Endothelial cell of umbilical vein (primary cell): ENCODE data around the gene PYGB. TPM values are rescaled to one million over a fixed set of nuclear protein-coding genes. Genes with fewer than 3 reads are reported as not detected.

ENCODE experiments used
- BruUV-seq: library from RNA; stranded (reverse); fragments of 400-500 nt; replicated peaks from 2 replicates; lab custom pipeline; 2021; lab: Mats Ljungman, UMichigan
- CTCF ChIA-PET: fragments of 300-600, 350-600 bp; sonication (Branson Sonifier 250); formaldehyde crosslinking; loops from one replicate; lab custom pipeline; 2021; ENCODE audit warnings: antibody characterized with exemption, inconsistent platforms; lab: Charles Lee
- POLR2A ChIA-PET: fragments of 300-600, 350-600 bp; sonication (Branson Sonifier 250); formaldehyde crosslinking; loops from one replicate; lab custom pipeline; 2021; ENCODE audit warnings: antibody characterized with exemption, inconsistent platforms; lab: Charles Lee
- DNase-seq: peaks from one replicate; pipeline ENCODE4 v3.0.0-alpha.2; 2011; ENCODE audit warnings: low read depth, low spot score
- FAIRE-seq: peaks from 2 replicates; lab custom pipeline; 2011; peaks lifted over from hg19 to GRCh38; lab: Jason Lieb, UNC
- H2AFZ ChIP-seq: 2 replicates; pipeline ENCODE4 v1.6.0; 2012; ENCODE audit warnings: low read depth, low read length, control low read depth, inconsistent platforms
- H3K27ac ChIP-seq: 2 replicates; pipeline ENCODE4 v1.5.1; 2011; ENCODE audit warnings: low read depth, mild to moderate bottlenecking, control low read depth, low read length, moderate library complexity; ENCODE audit not compliant: insufficient read depth
- H3K27me3 ChIP-seq, 2 experiments: 2 replicates each; pipeline versions ENCODE4 v1.6.0 to v1.6.1; 2011; ENCODE audit warnings: low read length in 2 of 2, mixed read lengths in 1 of 2; ENCODE audit not compliant: control insufficient read depth in 2 of 2, insufficient read depth in 2 of 2
- H3K36me3 ChIP-seq, 2 experiments: 2 replicates in 1 of 2; 3 replicates in 1 of 2; pipeline ENCODE4 v1.5.1; 2011; ENCODE audit warnings: low read length in 2 of 2, mild to moderate bottlenecking in 1 of 2, moderate library complexity in 1 of 2; ENCODE audit not compliant: control insufficient read depth in 2 of 2, insufficient read depth in 2 of 2; ENCODE audit errors: extremely low read depth in 1 of 2
- H3K4me1 ChIP-seq: 3 replicates; pipeline ENCODE4 v1.5.1; 2011; ENCODE audit warnings: mild to moderate bottlenecking, low read length; ENCODE audit not compliant: control insufficient read depth, insufficient read depth; ENCODE audit errors: extremely low read depth
- H3K4me2 ChIP-seq: 2 replicates; pipeline ENCODE4 v1.6.1; 2011; ENCODE audit warnings: low read length, control low read depth, mixed read lengths; ENCODE audit not compliant: insufficient read depth
- H3K4me3 ChIP-seq, 3 experiments: fragments of 200-600 bp in 1 of 3; sonication (generic), shearing (Covaris generic) in 1 of 3; replicated peaks in 1 of 3; 2 replicates each; pipeline ENCODE4 v1.5.1; 2011 to 2016; ENCODE audit warnings: control low read depth in 3 of 3, low read length in 3 of 3, mild to moderate bottlenecking in 2 of 3, inconsistent platforms in 1 of 3, low read depth in 1 of 3, moderate library complexity in 1 of 3; ENCODE audit not compliant: insufficient read depth in 1 of 3
- H3K79me2 ChIP-seq: 2 replicates; pipeline ENCODE4 v1.6.0; 2012; ENCODE audit warnings: low read length, inconsistent platforms; ENCODE audit not compliant: control insufficient read depth, insufficient read depth
- H3K9ac ChIP-seq: replicated peaks from 2 replicates; pipeline ENCODE3; 2011; ENCODE audit warnings: low read length, control low read depth; ENCODE audit not compliant: insufficient read depth; ENCODE audit errors: extremely low read depth
- H3K9me1 ChIP-seq: replicated peaks from 3 replicates; pipeline ENCODE4 v1.6.0; 2011; ENCODE audit warnings: mild to moderate bottlenecking, low read length; ENCODE audit not compliant: control insufficient read depth, insufficient read depth; ENCODE audit errors: extremely low read depth
- H3K9me3 ChIP-seq: replicated peaks from 2 replicates; pipeline ENCODE4 v1.5.1; 2012; ENCODE audit warnings: low read length, inconsistent platforms; ENCODE audit not compliant: control insufficient read depth, insufficient read depth
- H4K20me1 ChIP-seq: replicated peaks from 2 replicates; pipeline ENCODE3; 2011; ENCODE audit warnings: mild to moderate bottlenecking, low read length; ENCODE audit not compliant: control insufficient read depth, insufficient read depth; ENCODE audit errors: extremely low read depth
- EZH2 ChIP-seq: IDR thresholded peaks from 2 replicates; pipeline ENCODE4 v1.6.1; 2012; ENCODE audit warnings: borderline replicate concordance, low read depth, mild to moderate bottlenecking, moderate library complexity, low read length, inconsistent platforms; ENCODE audit not compliant: severe bottlenecking
- GATA2 ChIP-seq: IDR thresholded peaks from 2 replicates; pipeline ENCODE4 v1.7.0; 2011; ENCODE audit warnings: low read depth, mild to moderate bottlenecking, moderate library complexity, mixed read lengths, low read length; ENCODE audit not compliant: insufficient read length, insufficient read depth
- JUN ChIP-seq: IDR thresholded peaks from 2 replicates; pipeline ENCODE4 v1.6.1; 2011; ENCODE audit warnings: borderline replicate concordance, low read depth; ENCODE audit not compliant: insufficient read length, insufficient read depth
- MYC ChIP-seq: IDR thresholded peaks from one replicate; pipeline ENCODE4 v1.6.1; 2011; ENCODE audit warnings: mild to moderate bottlenecking, low read depth, low read length
- POLR2A ChIP-seq: IDR thresholded peaks from 2 replicates; pipeline ENCODE4 v1.6.1; 2012; ENCODE audit warnings: low read depth, mild to moderate bottlenecking, control low read depth, low read length
- POLR2AphosphoS5 ChIP-seq: IDR thresholded peaks from 2 replicates; pipeline ENCODE4 v1.6.1; 2012; ENCODE audit warnings: low read depth, mild to moderate bottlenecking, control low read depth, low read length, moderate library complexity; ENCODE audit not compliant: insufficient read depth
- dilution Hi-C: fragments of 300-500 bp; cut with MboI; formaldehyde crosslinking; loops from one replicate; pipeline ENCODE4 v1.15.0; 2019; ENCODE audit warnings: low sequenced_read_pairs; ENCODE audit not compliant: extremely low pct_ligation_motif_present
- intact Hi-C: fragments of 100-400 bp; cut with micrococcal nuclease; formaldehyde crosslinking; loops from one replicate; pipeline ENCODE4 v1.10.0; 2022
- polyA plus RNA-seq, 4 experiments: library from polyadenylated mRNA; depleted of rRNA in 3 of 4; stranded (reverse) in 3 of 4; unstranded in 1 of 4; fragments of >200 nt; gene quantifications; 2 replicates each; pipeline versions ENCODE4 v1.2.1 to v1.2.3, GENCODE V29; 2011 to 2012; ENCODE audit warnings: missing spikeins in 1 of 4
- total RNA-seq: library from RNA; stranded (reverse); gene quantifications from 2 replicates; pipeline ENCODE4 v1.2.3, GENCODE V29; 2021
- TF ChIP-seq, protein P1 (sequence below), 2 donors: IDR thresholded peaks; 1 replicate in 1 of 2; 2 replicates in 1 of 2; pipeline ENCODE4 v1.5.1; 2011; ENCODE audit warnings: low read length in 2 of 2, mild to moderate bottlenecking in 2 of 2, moderate library complexity in 2 of 2, control low read depth in 1 of 2, inconsistent platforms in 1 of 2, low read depth in 1 of 2; ENCODE audit not compliant: insufficient read depth in 1 of 2; ENCODE audit errors: extremely low read depth in 1 of 2
- TF ChIP-seq, protein P2 (sequence below): IDR thresholded peaks from 2 replicates; pipeline ENCODE4 v1.6.1; 2011; ENCODE audit not compliant: insufficient read depth, insufficient read length

Gene PYGB
- total and polyA plus RNA-seq, 2 donors (not counting 3 experiments of a cell fraction or from before 2014, with no cell fraction given), result 36.1 to 60.2 TPM

- dilution Hi-C loops (no loop called here), intact Hi-C loops (no loop called here)
- no peak for TF ChIP-seq MYC
- TF ChIP-seq, protein P1, sequence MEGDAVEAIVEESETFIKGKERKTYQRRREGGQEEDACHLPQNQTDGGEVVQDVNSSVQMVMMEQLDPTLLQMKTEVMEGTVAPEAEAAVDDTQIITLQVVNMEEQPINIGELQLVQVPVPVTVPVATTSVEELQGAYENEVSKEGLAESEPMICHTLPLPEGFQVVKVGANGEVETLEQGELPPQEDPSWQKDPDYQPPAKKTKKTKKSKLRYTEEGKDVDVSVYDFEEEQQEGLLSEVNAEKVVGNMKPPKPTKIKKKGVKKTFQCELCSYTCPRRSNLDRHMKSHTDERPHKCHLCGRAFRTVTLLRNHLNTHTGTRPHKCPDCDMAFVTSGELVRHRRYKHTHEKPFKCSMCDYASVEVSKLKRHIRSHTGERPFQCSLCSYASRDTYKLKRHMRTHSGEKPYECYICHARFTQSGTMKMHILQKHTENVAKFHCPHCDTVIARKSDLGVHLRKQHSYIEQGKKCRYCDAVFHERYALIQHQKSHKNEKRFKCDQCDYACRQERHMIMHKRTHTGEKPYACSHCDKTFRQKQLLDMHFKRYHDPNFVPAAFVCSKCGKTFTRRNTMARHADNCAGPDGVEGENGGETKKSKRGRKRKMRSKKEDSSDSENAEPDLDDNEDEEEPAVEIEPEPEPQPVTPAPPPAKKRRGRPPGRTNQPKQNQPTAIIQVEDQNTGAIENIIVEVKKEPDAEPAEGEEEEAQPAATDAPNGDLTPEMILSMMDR (IDR thresholded peaks at IDR 0.05; ENCODE audit: extremely low read depth in 1 of 2, insufficient read depth in 1 of 2, low read depth in 1 of 2, low read length in 2 of 2), result no peak
- TF ChIP-seq, protein P2, sequence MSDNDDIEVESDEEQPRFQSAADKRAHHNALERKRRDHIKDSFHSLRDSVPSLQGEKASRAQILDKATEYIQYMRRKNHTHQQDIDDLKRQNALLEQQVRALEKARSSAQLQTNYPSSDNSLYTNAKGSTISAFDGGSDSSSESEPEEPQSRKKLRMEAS, result no peak
- TF ChIP-seq POLR2A, result no peak
- TF ChIP-seq GATA2, result no peak
- no peak for TF ChIP-seq JUN
- no peak for TF ChIP-seq EZH2
- TF ChIP-seq POLR2AphosphoS5, result no peak
- POLR2A ChIA-PET, result no interaction called here
- Histone ChIP-seq H3K9me3 (no peaks in the 10 kb centered on the region), H3K27me3 (no peaks in the 10 kb centered on the region), H3K79me2 (no peaks in the 10 kb centered on the region), H3K4me1 (no peaks in the 10 kb centered on the region), H3K4me3 (no peak overlapping the region), H3K27ac (no peak overlapping the region), H3K9ac (no peak overlapping the region), H2AFZ (no peak overlapping the region), H3K36me3 (peaks cover 3 to 19% of the 10 kb centered on the region in 2 experiments), H3K9me1 (no peaks in the 10 kb centered on the region), H4K20me1 (no peaks in the 10 kb centered on the region), H3K4me2 (no peak overlapping the region)
- DNase-seq (no peak), FAIRE-seq (no peak)
- BruUV-seq, result no TSS peak
- CTCF ChIA-PET, result interaction anchor here (1.0 to 5.0 kb wide), 4 partner anchors 21 to 105 kb away, joined by 3 to 104 read pairs (median 5); partner anchors contain the start of gene ABHD12
Observed at GRCh38 chr20:25293507-25293906, 45.6 kb downstream of the PYGB start.
